ENCODE data around the gene AATF.

DNA sequence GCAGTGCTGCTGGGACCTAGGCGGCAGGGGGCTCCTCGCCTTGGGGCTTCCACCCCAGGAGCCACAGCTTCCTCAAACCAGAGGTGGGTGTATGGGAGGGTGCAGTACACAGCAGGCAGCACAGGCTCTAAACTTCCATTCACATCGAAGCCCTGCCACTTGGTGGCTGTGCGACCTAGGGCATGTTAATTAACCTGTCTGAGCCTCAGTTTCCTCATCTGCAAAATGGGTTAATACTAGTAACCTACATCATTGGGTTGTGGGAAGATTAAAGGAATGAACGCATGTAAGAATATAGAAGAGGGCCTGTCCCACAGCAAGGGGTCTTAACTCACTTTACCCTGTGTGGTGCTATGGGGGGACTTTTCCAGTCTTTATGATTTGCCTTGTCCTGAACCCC lies 38.2 kb upstream of the AATF start:
- TF ChIP-seq, protein P1, sequence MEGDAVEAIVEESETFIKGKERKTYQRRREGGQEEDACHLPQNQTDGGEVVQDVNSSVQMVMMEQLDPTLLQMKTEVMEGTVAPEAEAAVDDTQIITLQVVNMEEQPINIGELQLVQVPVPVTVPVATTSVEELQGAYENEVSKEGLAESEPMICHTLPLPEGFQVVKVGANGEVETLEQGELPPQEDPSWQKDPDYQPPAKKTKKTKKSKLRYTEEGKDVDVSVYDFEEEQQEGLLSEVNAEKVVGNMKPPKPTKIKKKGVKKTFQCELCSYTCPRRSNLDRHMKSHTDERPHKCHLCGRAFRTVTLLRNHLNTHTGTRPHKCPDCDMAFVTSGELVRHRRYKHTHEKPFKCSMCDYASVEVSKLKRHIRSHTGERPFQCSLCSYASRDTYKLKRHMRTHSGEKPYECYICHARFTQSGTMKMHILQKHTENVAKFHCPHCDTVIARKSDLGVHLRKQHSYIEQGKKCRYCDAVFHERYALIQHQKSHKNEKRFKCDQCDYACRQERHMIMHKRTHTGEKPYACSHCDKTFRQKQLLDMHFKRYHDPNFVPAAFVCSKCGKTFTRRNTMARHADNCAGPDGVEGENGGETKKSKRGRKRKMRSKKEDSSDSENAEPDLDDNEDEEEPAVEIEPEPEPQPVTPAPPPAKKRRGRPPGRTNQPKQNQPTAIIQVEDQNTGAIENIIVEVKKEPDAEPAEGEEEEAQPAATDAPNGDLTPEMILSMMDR (IDR thresholded peaks at IDR 0.05) = no peak
- no peak for TF ChIP-seq POLR2A (IDR thresholded peaks at IDR 0.05)
